ENCODE data around the gene ZCRB1. TPM values are rescaled to one million over a fixed set of nuclear protein-coding genes. Genes with fewer than 3 reads are reported as not detected.
A peak's percentile ranks its signal among the peaks of the same experiment; 100 is the strongest.
"Not testable (repeated sequence)": the region's sequence is repeated elsewhere in the genome, so short reads cannot be mapped to it uniquely, and the experiment has no call there.

ZCRB1 gene
- 33.6 and 35.5 TPM in 2 replicates for total RNA-seq (2014; rRNA removed)
- polyA plus RNA-seq (2012) = 57.4 TPM

- DNase-seq (ENCODE audit: low read depth) = peak; percentile 72
Observed at GRCh38 chr12:42325653-42326474, at the start of gene ZCRB1, which contains the start of gene PPHLN1. Gene ZCRB1, minus strand, starts transcription at chr12:42326094. Its CDS starts 1,992 bp downstream, at chr12:42324102. Gene PPHLN1, plus strand, starts transcription at chr12:42326167. Its CDS starts 9,736 bp downstream, at chr12:42335903.

- DNase-seq (ENCODE audit: low read depth) = no peak
Observed at GRCh38 chr12:42373669-42374068, 47.8 kb upstream of the ZCRB1 start.

- DNase-seq (ENCODE audit: low read depth) = peak; percentile 51
Observed at GRCh38 chr12:42372154-42372791, 46.4 kb upstream of the ZCRB1 start.

- DNase-seq (ENCODE audit: low read depth) = no peak
Observed at GRCh38 chr12:42370013-42370412, 44.1 kb upstream of the ZCRB1 start.

- DNase-seq (ENCODE audit: low read depth) = no peak
Observed at GRCh38 chr12:42365486-42365885, 39.6 kb upstream of the ZCRB1 start.

GRCh38 chr12:42364692-42365091 lies 38.8 kb upstream of the ZCRB1 start:
- no peak for DNase-seq (ENCODE audit: low read depth)

- no peak for DNase-seq (ENCODE audit: low read depth)
Observed at GRCh38 chr12:42362647-42363260, 36.9 kb upstream of the ZCRB1 start.

GRCh38 chr12:42361909-42362646 lies 36.2 kb upstream of the ZCRB1 start:
- DNase-seq (ENCODE audit: low read depth) = no peak

GRCh38 chr12:42360747-42361403 lies 35.0 kb upstream of the ZCRB1 start:
- no peak for DNase-seq (ENCODE audit: low read depth)

GRCh38 chr12:42356344-42356743 lies 30.4 kb upstream of the ZCRB1 start:
- DNase-seq (ENCODE audit: low read depth) = no peak

- DNase-seq (ENCODE audit: low read depth) = not testable (repeated sequence)
Observed at GRCh38 chr12:42350021-42350407, 24.1 kb upstream of the ZCRB1 start.

- not testable (repeated sequence) for DNase-seq (ENCODE audit: low read depth)
Observed at GRCh38 chr12:42349119-42350020, 23.5 kb upstream of the ZCRB1 start.

GRCh38 chr12:42346403-42347002 lies 20.6 kb upstream of the ZCRB1 start:
- DNase-seq (ENCODE audit: low read depth) = peak; percentile 41

- no peak for DNase-seq (ENCODE audit: low read depth)
Observed at GRCh38 chr12:42343721-42344120, 17.8 kb upstream of the ZCRB1 start.

GRCh38 chr12:42342028-42342427 lies 16.1 kb upstream of the ZCRB1 start:
- DNase-seq (ENCODE audit: low read depth) = no peak

- no peak for DNase-seq (ENCODE audit: low read depth)
Observed at GRCh38 chr12:42338280-42338679, 12.4 kb upstream of the ZCRB1 start.

- DNase-seq (ENCODE audit: low read depth) = no peak
Observed at GRCh38 chr12:42336286-42336685, 10.4 kb upstream of the ZCRB1 start.

GRCh38 chr12:42332301-42333285 lies 6.7 kb upstream of the ZCRB1 start:
- DNase-seq (ENCODE audit: low read depth) = peak; percentile 38

Measured in LHCN-M2 (cell line).